ENCODE measurements around the gene ISYNA1.

The ISYNA1 gene

GRCh38 chr19:18433015-18433691, 4.8 kb downstream of the ISYNA1 start:
- peaks cover 15% of the 10 kb centered on the region for H3K79me2 ChIP-seq (ENCODE audit: control insufficient read depth, low read length)
- H3K27me3 ChIP-seq (ENCODE audit: control insufficient read depth, low read length): no peaks in the 10 kb centered on the region
- H3F3A ChIP-seq (ENCODE audit: control insufficient read depth, insufficient read depth): peaks cover 6% of the 10 kb centered on the region
- no peaks in the 10 kb centered on the region for H3K9me3 ChIP-seq (ENCODE audit: control insufficient read depth, insufficient read depth, low read length)
- no peaks in the 10 kb centered on the region for H3K9me2 ChIP-seq (replicated peaks; ENCODE audit: control insufficient read depth, low read length)
- H3K4me1 ChIP-seq (ENCODE audit: control insufficient read depth, low read length): peaks cover 65% of the 10 kb centered on the region
- H3K27ac ChIP-seq (ENCODE audit: low read depth, low read length): peak overlapping the region; percentile 48
- peaks cover 36% of the 10 kb centered on the region for H3K36me3 ChIP-seq (ENCODE audit: control insufficient read depth, low read length)
- TF ChIP-seq EZH2phosphoT487 (IDR thresholded peaks at IDR 0.05; ENCODE audit: borderline replicate concordance, low read length) (no peak), CTCF (IDR thresholded peaks at IDR 0.05; ENCODE audit: low read depth, low read length, poor library complexity, severe bottlenecking) (no peak)
- peak overlapping the region; percentile 65 for H3K4me3 ChIP-seq (ENCODE audit: low read length)
- 0 out of 2 replicates have a peak, but pooled peaks cover 3% of the 10 kb centered on the region for H4K20me1 ChIP-seq (ENCODE audit: control insufficient read depth, insufficient read depth, low read depth, low read length)
- peak overlapping the region; percentile 73 for H3K4me2 ChIP-seq (ENCODE audit: low read length)

DNA sequence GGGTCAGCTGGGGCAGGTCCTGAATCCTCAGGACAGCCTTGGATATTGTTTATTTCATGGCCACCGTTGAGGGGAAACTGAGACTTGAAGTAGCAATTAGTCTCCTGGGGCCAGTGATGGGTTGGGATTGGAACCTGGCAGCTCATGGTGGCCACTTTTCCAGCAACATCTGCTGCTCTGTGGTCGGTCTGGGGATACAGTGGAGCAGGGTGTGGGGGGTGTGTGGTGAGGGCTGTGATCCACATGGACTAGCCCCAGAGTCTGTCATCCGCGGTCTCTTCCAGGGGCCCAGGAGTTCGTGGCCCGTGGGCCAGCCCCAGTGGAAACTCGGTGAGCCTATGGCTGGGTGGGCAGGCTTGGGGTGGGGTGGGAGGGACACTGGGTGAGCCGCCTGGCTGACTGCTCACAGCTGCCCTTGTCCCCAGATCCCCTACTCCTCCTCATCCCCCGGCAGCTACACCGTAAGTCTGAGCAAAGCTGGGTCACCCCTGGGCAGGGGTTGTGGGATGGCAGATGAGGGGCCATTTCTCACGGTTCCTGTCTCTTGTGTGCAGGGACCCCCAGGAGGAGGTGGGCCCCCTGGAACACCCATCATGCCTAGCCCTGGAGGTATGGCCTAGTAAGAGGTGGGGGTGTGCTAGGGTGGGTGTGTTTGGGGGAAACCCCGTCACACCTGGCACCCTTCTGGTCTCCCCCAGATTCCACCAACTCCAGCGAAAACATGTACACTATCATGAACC, 5.5 kb downstream of the ISYNA1 start:
- peak overlapping the region; percentile 48 for H3K27ac ChIP-seq (ENCODE audit: low read depth, low read length)
- TF ChIP-seq EZH2phosphoT487 (IDR thresholded peaks at IDR 0.05; ENCODE audit: borderline replicate concordance, low read length) (no peak), CTCF (IDR thresholded peaks at IDR 0.05; ENCODE audit: low read depth, low read length, poor library complexity, severe bottlenecking) (no peak)
- peak overlapping the region; percentile 65 for H3K4me3 ChIP-seq (ENCODE audit: low read length)
- H3K9me3 ChIP-seq (ENCODE audit: control insufficient read depth, insufficient read depth, low read length): no peaks in the 10 kb centered on the region
- H3K79me2 ChIP-seq (ENCODE audit: control insufficient read depth, low read length): peaks cover 17% of the 10 kb centered on the region
- peaks cover 68% of the 10 kb centered on the region for H3K4me1 ChIP-seq (ENCODE audit: control insufficient read depth, low read length)
- peaks cover 39% of the 10 kb centered on the region for H3K36me3 ChIP-seq (ENCODE audit: control insufficient read depth, low read length)
- H4K20me1 ChIP-seq (ENCODE audit: control insufficient read depth, insufficient read depth, low read depth, low read length): 0 out of 2 replicates have a peak, but pooled peaks cover 3% of the 10 kb centered on the region
- H3K4me2 ChIP-seq (ENCODE audit: low read length): peak overlapping the region; percentile 73
- no peaks in the 10 kb centered on the region for H3K27me3 ChIP-seq (ENCODE audit: control insufficient read depth, low read length)
- no peaks in the 10 kb centered on the region for H3K9me2 ChIP-seq (replicated peaks; ENCODE audit: control insufficient read depth, low read length)
- peaks cover 9% of the 10 kb centered on the region for H3F3A ChIP-seq (ENCODE audit: control insufficient read depth, insufficient read depth)

DNA sequence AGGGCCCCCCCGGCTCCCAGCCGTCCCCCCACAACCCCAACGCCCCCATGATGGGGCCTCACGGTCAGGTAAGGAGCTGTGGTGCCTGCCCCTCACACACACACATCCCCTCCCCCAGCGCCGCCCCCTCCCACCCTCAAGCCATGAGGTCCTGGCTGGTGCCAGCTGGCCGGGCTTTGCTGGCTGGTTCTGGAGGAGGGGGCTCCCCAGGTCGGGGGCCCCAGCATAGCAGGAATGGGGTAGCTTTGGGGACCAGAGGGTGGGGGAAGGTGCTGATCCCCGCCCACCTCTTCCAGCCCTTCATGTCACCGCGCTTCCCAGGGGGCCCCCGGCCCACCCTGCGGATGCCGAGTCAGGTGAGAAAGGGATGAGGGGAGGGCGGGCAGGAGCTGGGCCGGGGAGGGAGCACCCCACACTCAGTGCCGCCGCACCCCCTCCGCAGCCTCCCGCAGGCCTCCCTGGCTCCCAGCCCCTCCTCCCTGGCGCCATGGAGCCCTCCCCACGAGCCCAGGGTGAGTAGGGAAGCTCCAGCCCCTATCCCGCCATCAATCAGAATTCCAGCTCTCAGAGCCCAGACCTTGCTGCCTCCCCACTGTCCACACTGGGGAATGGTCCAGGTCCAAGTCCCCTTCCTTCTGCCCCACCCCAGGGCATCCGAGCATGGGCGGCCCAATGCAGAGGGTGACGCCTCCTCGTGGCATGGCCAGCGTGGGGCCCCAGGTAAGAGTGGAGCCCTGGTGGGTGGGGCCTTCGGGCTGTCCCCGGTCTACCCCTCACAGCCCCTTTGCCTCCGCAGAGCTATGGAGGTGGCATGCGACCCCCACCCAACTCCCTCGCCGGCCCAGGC, 6.4 kb downstream of the ISYNA1 start:
- H3K27ac ChIP-seq (ENCODE audit: low read depth, low read length): no peak overlapping the region

More for the DNA sequence above, 6.4 kb downstream of the ISYNA1 start:
- Histone ChIP-seq H3K9me2 (replicated peaks; ENCODE audit: control insufficient read depth, low read length) (no peaks in the 10 kb centered on the region), H3F3A (ENCODE audit: control insufficient read depth, insufficient read depth) (peaks cover 9% of the 10 kb centered on the region), H3K4me2 (ENCODE audit: low read length) (peak overlapping the region; percentile 73), H3K4me1 (ENCODE audit: control insufficient read depth, low read length) (peaks cover 70% of the 10 kb centered on the region), H3K4me3 (ENCODE audit: low read length) (peak overlapping the region; percentile 19; the same call in 1 of the 2 replicates), H3K79me2 (ENCODE audit: control insufficient read depth, low read length) (peaks cover 26% of the 10 kb centered on the region), H4K20me1 (ENCODE audit: control insufficient read depth, insufficient read depth, low read depth, low read length) (0 out of 2 replicates have a peak, but pooled peaks cover 3% of the 10 kb centered on the region), H3K36me3 (ENCODE audit: control insufficient read depth, low read length) (peaks cover 47% of the 10 kb centered on the region), H3K27me3 (ENCODE audit: control insufficient read depth, low read length) (no peaks in the 10 kb centered on the region), H3K9me3 (ENCODE audit: control insufficient read depth, insufficient read depth, low read length) (no peaks in the 10 kb centered on the region)
- TF ChIP-seq EZH2phosphoT487 (IDR thresholded peaks at IDR 0.05; ENCODE audit: borderline replicate concordance, low read length) (no peak), CTCF (IDR thresholded peaks at IDR 0.05; ENCODE audit: low read depth, low read length, poor library complexity, severe bottlenecking) (no peak)

Data from DOHH2 (cell line).